HepG2 (cell line): ENCODE data around the gene RBBP8. TPM values are rescaled to one million over a fixed set of nuclear protein-coding genes. Genes with fewer than 3 reads are reported as not detected.

Experiments
- DRAP1 ChIP-seq: IDR thresholded peaks from 2 replicates; pipeline ENCODE4 v1.6.1; 2016; ENCODE audit warnings: missing genetic modification reagents, missing compliant biosample characterization
- ELK4 ChIP-seq: sonication (generic); formaldehyde crosslinking; IDR thresholded peaks from 2 replicates; pipeline ENCODE4 v1.9.0; 2021; ENCODE audit warnings: missing genetic modification reagents, borderline replicate concordance
- HNF1A ChIP-seq, 2 experiments: sonication (generic) in 1 of 2; formaldehyde crosslinking in 1 of 2; IDR thresholded peaks; 2 replicates each; pipeline versions ENCODE4 v1.4.0 to v1.6.1; 2016 to 2020; ENCODE audit warnings: borderline replicate concordance in 1 of 2, low read depth in 1 of 2, mild to moderate bottlenecking in 1 of 2, missing genetic modification reagents in 1 of 2
- NONO ChIP-seq, 2 experiments: fragments of 450-650 bp in 1 of 2; sonication (generic) in 1 of 2; formaldehyde crosslinking in 1 of 2; IDR thresholded peaks in 1 of 2; conservative IDR thresholded peaks in 1 of 2; 2 replicates each; pipeline versions ENCODE4 v1.6.1 to v1.8.0; 2017 to 2022; ENCODE audit warnings: mild to moderate bottlenecking in 1 of 2, missing genetic modification reagents in 1 of 2, moderate library complexity in 1 of 2
- PHB2 ChIP-seq: fragments of 450-650 bp; IDR thresholded peaks from 2 replicates; pipeline ENCODE4 v1.6.1; 2018; ENCODE audit not compliant: partially characterized antibody
- SMAD9 ChIP-seq: sonication (generic); formaldehyde crosslinking; IDR thresholded peaks from 2 replicates; pipeline ENCODE4 v1.5.1; 2020; ENCODE audit warnings: mild to moderate bottlenecking, missing genetic modification reagents
- TEF ChIP-seq: sonication (generic); formaldehyde crosslinking; IDR thresholded peaks from 2 replicates; pipeline ENCODE4 v1.5.0; 2020; ENCODE audit warnings: missing genetic modification reagents
- THAP9 ChIP-seq: sonication (generic); formaldehyde crosslinking; IDR thresholded peaks from 2 replicates; pipeline ENCODE4; 2020; ENCODE audit warnings: missing genetic modification reagents, mild to moderate bottlenecking, borderline replicate concordance
- ZFP82 ChIP-seq: sonication (generic); formaldehyde crosslinking; IDR thresholded peaks from 2 replicates; pipeline ENCODE4 v1.5.1; 2020; ENCODE audit warnings: mild to moderate bottlenecking, missing genetic modification reagents, borderline replicate concordance
- ZNF18 ChIP-seq: sonication (generic); formaldehyde crosslinking; IDR thresholded peaks from 2 replicates; pipeline ENCODE4 v1.8.0; 2022; ENCODE audit warnings: mild to moderate bottlenecking, missing genetic modification reagents; ENCODE audit not compliant: insufficient replicate concordance
- ZNF20 ChIP-seq: sonication (generic); formaldehyde crosslinking; IDR thresholded peaks from 2 replicates; pipeline ENCODE4 v1.4.0; 2020; ENCODE audit warnings: mild to moderate bottlenecking, moderate library complexity, missing genetic modification reagents
- ZNF547 ChIP-seq: sonication (generic); formaldehyde crosslinking; IDR thresholded peaks from 2 replicates; pipeline ENCODE4 v1.5.1; 2020; ENCODE audit warnings: mild to moderate bottlenecking, missing genetic modification reagents
- ZNF562 ChIP-seq: sonication (generic); formaldehyde crosslinking; IDR thresholded peaks from 2 replicates; pipeline ENCODE4 v1.8.0; 2022; ENCODE audit warnings: missing genetic modification reagents, borderline replicate concordance
- ZNF570 ChIP-seq: sonication (generic); formaldehyde crosslinking; IDR thresholded peaks from 2 replicates; pipeline ENCODE4 v1.4.0; 2020; ENCODE audit warnings: mild to moderate bottlenecking, missing genetic modification reagents, borderline replicate concordance
- ZNF576 ChIP-seq: sonication (generic); formaldehyde crosslinking; IDR thresholded peaks from 2 replicates; pipeline ENCODE4 v1.4.0; 2020; ENCODE audit warnings: mild to moderate bottlenecking, missing genetic modification reagents
- polyA plus RNA-seq, 8 experiments: library from polyadenylated mRNA; depleted of rRNA in 3 of 8; stranded (reverse) in 7 of 8; unstranded in 1 of 8; fragments of >200 nt; fragmentation: Illumina TruSeq in 4 of 8; extraction: Trizol in 4 of 8; gene quantifications; 2 replicates each; pipeline versions ENCODE4 v1.2.1 to v1.2.3, GENCODE V29; 2011 to 2016; ENCODE audit warnings: low read depth in 4 of 8, missing spikeins in 1 of 8, mixed read lengths in 1 of 8; ENCODE audit not compliant: insufficient read depth in 1 of 8
- total RNA-seq, 5 experiments: library from RNA; depleted of rRNA; stranded (reverse); fragments of >200 nt; fragmentation: Illumina TruSeq; extraction: Trizol; gene quantifications; 2 replicates each; pipeline ENCODE4 v1.2.3, GENCODE V29; 2016; ENCODE audit warnings: low read depth in 1 of 5

The RBBP8 gene
- total and polyA plus RNA-seq, 2 of the 13 experiments (the other 11 are each of a cell fraction or from before 2014, with no cell fraction given): 14.2 to 47.4 TPM

GRCh38 chr18:22933206-22933965, at the start of gene RBBP8 (continued):
- 0 out of 2 replicates have a peak, but pooled peaks have one; percentile 24 for TF ChIP-seq ZNF576 (CRISPR knock-in tag)
- no peak for TF ChIP-seq TEF
- no peak for TF ChIP-seq NONO (IDR thresholded peaks at IDR 0.05)
- TF ChIP-seq NONO (CRISPR knock-in tag; conservative IDR thresholded peaks at IDR 0.05): no peak; the same call in 1 of the 2 replicates
- peak; percentile 92 for TF ChIP-seq ZNF547 (CRISPR knock-in tag)
- no peak for TF ChIP-seq ELK4 (CRISPR knock-in tag)
- TF ChIP-seq ZNF18 (CRISPR knock-in tag): peak; percentile 82
- TF ChIP-seq ZNF20 (CRISPR knock-in tag): peak; percentile 81; the same call in 1 of the 2 replicates
- no peak; the same call in 1 of the 2 replicates for TF ChIP-seq THAP9 (CRISPR knock-in tag)
- TF ChIP-seq DRAP1 (CRISPR knock-in tag): peak; percentile 7
- no peak for TF ChIP-seq HNF1A (IDR thresholded peaks at IDR 0.05; ENCODE audit: low read depth)
- peak; percentile 9; the same call in 1 of the 2 replicates for TF ChIP-seq HNF1A (CRISPR knock-in tag; IDR thresholded peaks at IDR 0.05; ENCODE audit: borderline replicate concordance)
- TF ChIP-seq PHB2: no peak
- no peak for TF ChIP-seq ZFP82 (CRISPR knock-in tag)
- no peak for TF ChIP-seq ZNF570 (CRISPR knock-in tag)
- no peak; the same call in none of the 2 replicates for TF ChIP-seq SMAD9 (CRISPR knock-in tag)
- TF ChIP-seq ZNF562 (CRISPR knock-in tag): no peak
